HepG2 (cell line): Measurements from ENCODE around the gene ZKSCAN3. TPM values are rescaled to one million over a fixed set of nuclear protein-coding genes. Genes with fewer than 3 reads are reported as not detected.
"Not testable (repeated sequence)": the region's sequence is repeated elsewhere in the genome, so short reads cannot be mapped to it uniquely, and the experiment has no call there.

ENCODE experiments used
- ATAC-seq: fragments of 200-7000 bp; cut with Tn5 transposase; 3 replicates; pipeline ENCODE4 v1.9.1; 2020; ENCODE audit warnings: mild to moderate bottlenecking, moderate library complexity
- BruUV-seq: library from RNA; stranded (reverse); fragments of 400-500 nt; replicated peaks from 2 replicates; lab custom pipeline; 2021; lab: Mats Ljungman, UMichigan
- CTCF ChIA-PET: fragments of 300-600 bp; formaldehyde crosslinking; extraction: SDS; loops from one replicate; lab custom pipeline; 2021; ENCODE audit warnings: low total read pairs, inconsistent platforms, low intra/inter-chr PET ratio; lab: Yijun Ruan, JAX
- POLR2A ChIA-PET: fragments of 350-600 bp; sonication (Branson Sonifier 250); formaldehyde crosslinking; loops from one replicate; lab custom pipeline; 2020; ENCODE audit warnings: antibody characterized with exemption, inconsistent platforms; lab: Yijun Ruan, JAX
- DNase-seq: peaks from one replicate; pipeline ENCODE4 v3.0.0-alpha.2; 2015; ENCODE audit warnings: low spot score
- FAIRE-seq: peaks from 3 replicates; lab custom pipeline; 2011; peaks lifted over from hg19 to GRCh38; lab: Jason Lieb, UNC
- H2AFZ ChIP-seq: one replicate; pipeline ENCODE4 v1.6.1; 2011; ENCODE audit warnings: low read length, inconsistent platforms
- H3K27ac ChIP-seq: fragments of 300-600 bp; 3 replicates; pipeline ENCODE4 v1.8.0; 2011; ENCODE audit warnings: mixed run types, mild to moderate bottlenecking, mixed read lengths, low read length, inconsistent platforms; ENCODE audit not compliant: insufficient read depth; ENCODE audit errors: extremely low read length
- H3K27me3 ChIP-seq, 2 experiments: fragments of 200-600 bp in 1 of 2; 2 replicates in 1 of 2; 3 replicates in 1 of 2; pipeline versions ENCODE4 v1.6.0 to v1.8.0; 2011; ENCODE audit warnings: low read length in 2 of 2, mild to moderate bottlenecking in 2 of 2, moderate library complexity in 2 of 2, inconsistent platforms in 1 of 2; ENCODE audit not compliant: insufficient read depth in 2 of 2, control insufficient read depth in 1 of 2
- H3K36me3 ChIP-seq, 2 experiments: fragments of 200-600 bp in 1 of 2; replicated peaks in 1 of 2; 2 replicates in 1 of 2; 3 replicates in 1 of 2; pipeline versions ENCODE4 v1.5.1 to v1.8.0; 2011; ENCODE audit warnings: low read length in 2 of 2, inconsistent platforms in 1 of 2; ENCODE audit not compliant: insufficient read depth in 2 of 2, control insufficient read depth in 1 of 2
- H3K4me1 ChIP-seq: 2 replicates; pipeline ENCODE4 v1.5.1; 2012; ENCODE audit warnings: low read length, inconsistent platforms; ENCODE audit not compliant: insufficient read depth
- H3K4me2 ChIP-seq: 2 replicates; pipeline ENCODE4 v1.6.0; 2011; ENCODE audit warnings: low read depth, low read length, inconsistent platforms
- H3K4me3 ChIP-seq, 3 experiments: fragments of 200-600 bp in 1 of 3; sonication (generic), shearing (Covaris generic) in 1 of 3; replicated peaks in 1 of 3; 2 replicates each; pipeline ENCODE4 v1.5.1; 2011 to 2016; ENCODE audit warnings: low read length in 3 of 3, inconsistent platforms in 2 of 3, low read depth in 2 of 3, mild to moderate bottlenecking in 2 of 3, control low read depth in 1 of 3, mixed read lengths in 1 of 3; ENCODE audit not compliant: insufficient read depth in 1 of 3
- H3K79me2 ChIP-seq: one replicate; pipeline ENCODE4 v1.6.1; 2011; ENCODE audit warnings: low read length, inconsistent platforms; ENCODE audit not compliant: insufficient read depth
- H3K9ac ChIP-seq: 2 replicates; pipeline ENCODE4 v1.6.0; 2011; ENCODE audit warnings: mild to moderate bottlenecking, low read depth, low read length, inconsistent platforms; ENCODE audit not compliant: insufficient read depth
- H3K9me3 ChIP-seq: 2 replicates; pipeline ENCODE4 v1.5.1; 2012; ENCODE audit warnings: mild to moderate bottlenecking, low read length
- H4K20me1 ChIP-seq: 2 replicates; pipeline ENCODE4 v1.6.0; 2011; ENCODE audit warnings: inconsistent platforms, mild to moderate bottlenecking, low read length, moderate library complexity; ENCODE audit not compliant: insufficient read depth
- CBFB ChIP-seq: sonication (generic); formaldehyde crosslinking; IDR thresholded peaks from 2 replicates; pipeline ENCODE4 v1.4.0; 2020; ENCODE audit warnings: missing genetic modification reagents
- GRHL1 ChIP-seq: sonication (generic); formaldehyde crosslinking; conservative IDR thresholded peaks from 2 replicates; pipeline ENCODE4 v1.8.0; 2022; ENCODE audit warnings: missing genetic modification reagents
- KAT7 ChIP-seq: IDR thresholded peaks from 2 replicates; pipeline ENCODE4 v1.6.1; 2018; ENCODE audit warnings: borderline replicate concordance, missing compliant biosample characterization
- LCORL ChIP-seq, 2 experiments: fragments of 450-650 bp in 1 of 2; sonication (generic) in 1 of 2; formaldehyde crosslinking in 1 of 2; IDR thresholded peaks; 2 replicates each; pipeline versions ENCODE4 v1.5.0 to v1.6.1; 2017 to 2020; ENCODE audit warnings: antibody characterized with exemption in 1 of 2, missing genetic modification reagents in 1 of 2
- NCOA2 ChIP-seq: sonication (generic); formaldehyde crosslinking; IDR thresholded peaks from 2 replicates; pipeline ENCODE4 v1.8.0; 2022; ENCODE audit warnings: inconsistent platforms
- SOX6 ChIP-seq, 2 experiments: fragments of 450-650 bp in 1 of 2; sonication (generic) in 1 of 2; formaldehyde crosslinking in 1 of 2; IDR thresholded peaks; 2 replicates each; pipeline versions ENCODE4 v1.4.0 to v1.6.1; 2017 to 2020; ENCODE audit warnings: antibody characterized with exemption in 1 of 2, mild to moderate bottlenecking in 1 of 2, missing genetic modification reagents in 1 of 2
- ZNF891 ChIP-seq: sonication (generic); formaldehyde crosslinking; IDR thresholded peaks from 2 replicates; pipeline ENCODE4 v1.5.0; 2020; ENCODE audit warnings: mild to moderate bottlenecking, missing genetic modification reagents
- WGBS: methylation state at CpG from one replicate; pipeline ENCODE4 v1.1.6; 2017; ENCODE audit warnings: low lambda C conversion rate; 5-methylcytosine and 5-hydroxymethylcytosine counted together
- in situ Hi-C: cut with HindIII; loops from 2 replicates; pipeline ENCODE4 v1.10.0; 2017; ENCODE audit warnings: low pct_unique_long_range_greater_than_20kb; ENCODE audit not compliant: extremely low pct_ligation_motif_present
- intact Hi-C: fragments of 100-400 bp; cut with micrococcal nuclease; formaldehyde crosslinking; loops from one replicate; pipeline ENCODE4 v1.10.0; 2022; ENCODE audit not compliant: unreplicated experiment
- polyA plus RNA-seq, 8 experiments: library from polyadenylated mRNA; depleted of rRNA in 3 of 8; stranded (reverse) in 7 of 8; unstranded in 1 of 8; fragments of >200 nt; fragmentation: Illumina TruSeq in 4 of 8; extraction: Trizol in 4 of 8; gene quantifications; 2 replicates each; pipeline versions ENCODE4 v1.2.1 to v1.2.3, GENCODE V29; 2011 to 2016; ENCODE audit warnings: low read depth in 4 of 8, missing spikeins in 1 of 8, mixed read lengths in 1 of 8; ENCODE audit not compliant: insufficient read depth in 1 of 8
- total RNA-seq, 5 experiments: library from RNA; depleted of rRNA; stranded (reverse); fragments of >200 nt; fragmentation: Illumina TruSeq; extraction: Trizol; gene quantifications; 2 replicates each; pipeline ENCODE4 v1.2.3, GENCODE V29; 2016; ENCODE audit warnings: low read depth in 1 of 5

ZKSCAN3 gene
- total and polyA plus RNA-seq, 2 of the 13 experiments (the other 11 are each of a cell fraction or from before 2014, with no cell fraction given), result 3.3 to 7.4 TPM

- FAIRE-seq (no peak), DNase-seq (no peak), ATAC-seq (no peak)
- H2AFZ ChIP-seq, result no peak overlapping the region
- H3K9ac ChIP-seq, result no peak overlapping the region
- no peak overlapping the region for H3K27ac ChIP-seq
- no peak overlapping the region for H3K4me2 ChIP-seq
- ChIA-PET POLR2A (no interaction called here), CTCF (no interaction called here)
- no peak for TF ChIP-seq GRHL1 (CRISPR knock-in tag)
- no peak for TF ChIP-seq ZNF891 (CRISPR knock-in tag)
- TF ChIP-seq LCORL (IDR thresholded peaks at IDR 0.05), result no peak
- no peak for TF ChIP-seq LCORL (CRISPR knock-in tag; IDR thresholded peaks at IDR 0.05)
- TF ChIP-seq SOX6 (IDR thresholded peaks at IDR 0.05), result no peak
- no peak for TF ChIP-seq SOX6 (CRISPR knock-in tag; IDR thresholded peaks at IDR 0.05)
- TF ChIP-seq CBFB, result no peak
- no peak for TF ChIP-seq NCOA2 (CRISPR knock-in tag)
- no peak for TF ChIP-seq KAT7 (CRISPR knock-in tag)
- H3K4me3 ChIP-seq, result no peak overlapping the region
- WGBS, result 52% methylated on average over 2 of the region's 2 CpGs
- intact Hi-C loops, result no loop called here
- peaks cover 17% of the 10 kb centered on the region for H3K79me2 ChIP-seq
- no peaks in the 10 kb centered on the region for H3K9me3 ChIP-seq
- in situ Hi-C loops, result no loop called here
- H3K36me3 ChIP-seq, result peaks cover 1 to 5% of the 10 kb centered on the region in 2 experiments; a peak in 3 of 5 replicates
- BruUV-seq, result no TSS peak
- no peaks in the 10 kb centered on the region for H4K20me1 ChIP-seq
- H3K4me1 ChIP-seq, result peaks cover 22% of the 10 kb centered on the region
- H3K27me3 ChIP-seq, result no peaks in the 10 kb centered on the region; a peak in 1 of 5 replicates
These were observed 52.5 kb downstream of the ZKSCAN3 start for GRCh38 chr6:28402197-28402596.

- POLR2A ChIA-PET, BruUV-seq, CTCF ChIA-PET: not testable (repeated sequence)
These were observed 54.2 kb downstream of the ZKSCAN3 start for GRCh38 chr6:28403923-28404322.

More at GRCh38 chr6:28403923-28404322, 54.2 kb downstream of the ZKSCAN3 start:
- H2AFZ ChIP-seq, in situ Hi-C loops, H3K27me3 ChIP-seq, DNase-seq, H3K4me3 ChIP-seq, H3K4me1 ChIP-seq, H4K20me1 ChIP-seq, ATAC-seq, H3K4me2 ChIP-seq, H3K36me3 ChIP-seq, intact Hi-C loops, H3K27ac ChIP-seq, H3K9me3 ChIP-seq, FAIRE-seq, H3K79me2 ChIP-seq, H3K9ac ChIP-seq: not testable (repeated sequence)
- WGBS, result 17% methylated on average over 5 of the region's 5 CpGs
